ENCODE results near the gene RELA. TPM values are rescaled to one million over a fixed set of nuclear protein-coding genes. Genes with fewer than 3 reads are reported as not detected.

Gene RELA
- total and polyA plus RNA-seq, 2 of the 13 experiments (the other 11 are each of a cell fraction or from before 2014, with no cell fraction given): 21.4 to 40.5 TPM

DNA sequence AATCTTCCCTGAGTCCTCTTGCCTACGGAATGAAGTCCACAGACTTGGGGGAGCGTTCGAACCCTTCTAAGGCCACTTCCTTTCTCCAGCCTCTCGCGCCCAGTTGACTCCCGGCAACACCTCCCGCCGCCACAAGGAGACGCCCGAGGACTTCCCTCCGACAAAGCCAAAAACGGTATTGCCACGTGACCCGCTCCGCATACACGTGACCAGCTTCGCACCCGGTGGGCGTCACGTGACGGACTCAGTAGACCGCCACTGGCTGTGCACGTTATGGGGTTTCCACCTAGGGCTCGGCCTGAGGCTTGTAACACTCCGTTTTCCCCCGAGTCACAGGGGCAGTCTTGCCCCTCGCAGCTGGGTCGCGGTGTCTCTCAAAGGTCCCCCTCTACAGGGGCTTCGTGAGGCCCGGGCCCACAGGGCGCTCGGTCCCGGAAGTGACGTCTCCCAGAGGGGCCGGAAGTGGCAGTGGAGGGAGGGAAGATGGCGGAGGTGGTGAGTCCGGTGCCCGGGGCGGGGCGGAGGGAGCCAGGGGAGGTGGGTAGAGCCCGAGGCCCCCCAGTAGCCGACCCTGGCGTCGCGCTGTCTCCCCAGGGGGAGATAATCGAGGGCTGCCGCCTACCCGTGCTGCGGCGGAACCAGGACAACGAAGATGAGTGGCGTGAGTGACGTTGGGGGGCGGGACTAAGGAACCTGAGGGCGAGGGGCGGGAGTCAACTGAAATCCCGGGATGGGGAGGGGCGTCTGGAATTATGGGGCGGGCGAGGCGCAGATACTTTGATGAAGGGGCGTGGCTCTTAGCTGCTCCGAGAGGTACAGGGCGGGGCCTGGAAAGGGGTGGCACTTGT, 49.3 kb upstream of the RELA start, which contains the start of gene KAT5 (continued):
- TF ChIP-seq ZNF577 (CRISPR knock-in tag; IDR thresholded peaks at IDR 0.05; ENCODE audit: borderline replicate concordance, low read depth) (no peak), ZSCAN22 (CRISPR knock-in tag; IDR thresholded peaks at IDR 0.05) (0 out of 2 replicates have a peak, but pooled peaks have one; percentile 48), KLF11 (CRISPR knock-in tag; IDR thresholded peaks at IDR 0.05) (peak; percentile 94), CBX2 (IDR thresholded peaks at IDR 0.05; ENCODE audit: low read depth, low read length) (no peak), CBX2 (CRISPR knock-in tag; IDR thresholded peaks at IDR 0.05; ENCODE audit: low read depth) (peak; percentile 17; the same call in 1 of the 2 replicates), ELK4 (CRISPR knock-in tag; IDR thresholded peaks at IDR 0.05; ENCODE audit: borderline replicate concordance) (no peak), NCOR1 (IDR thresholded peaks at IDR 0.05; ENCODE audit: borderline replicate concordance, low read length) (peak; percentile 45; the same call in 1 of the 2 replicates), U2AF1 (optimal IDR thresholded peaks at IDR 0.05; ENCODE audit: low read depth, low read length) (peak; percentile 39), HOXA3 (CRISPR knock-in tag; IDR thresholded peaks at IDR 0.05) (peak; percentile 96), HDAC6 (IDR thresholded peaks at IDR 0.05; ENCODE audit: low read depth, low read length) (no peak), ZHX1 (CRISPR knock-in tag; IDR thresholded peaks at IDR 0.05; ENCODE audit: low read depth) (peak; percentile 93)
- TF ChIP-seq, protein P1, sequence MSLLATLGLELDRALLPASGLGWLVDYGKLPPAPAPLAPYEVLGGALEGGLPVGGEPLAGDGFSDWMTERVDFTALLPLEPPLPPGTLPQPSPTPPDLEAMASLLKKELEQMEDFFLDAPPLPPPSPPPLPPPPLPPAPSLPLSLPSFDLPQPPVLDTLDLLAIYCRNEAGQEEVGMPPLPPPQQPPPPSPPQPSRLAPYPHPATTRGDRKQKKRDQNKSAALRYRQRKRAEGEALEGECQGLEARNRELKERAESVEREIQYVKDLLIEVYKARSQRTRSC (CRISPR knock-in tag; IDR thresholded peaks at IDR 0.05; ENCODE audit: low read depth): peak; percentile 19; the same call in 1 of the 2 replicates
- TF ChIP-seq, protein P2, sequence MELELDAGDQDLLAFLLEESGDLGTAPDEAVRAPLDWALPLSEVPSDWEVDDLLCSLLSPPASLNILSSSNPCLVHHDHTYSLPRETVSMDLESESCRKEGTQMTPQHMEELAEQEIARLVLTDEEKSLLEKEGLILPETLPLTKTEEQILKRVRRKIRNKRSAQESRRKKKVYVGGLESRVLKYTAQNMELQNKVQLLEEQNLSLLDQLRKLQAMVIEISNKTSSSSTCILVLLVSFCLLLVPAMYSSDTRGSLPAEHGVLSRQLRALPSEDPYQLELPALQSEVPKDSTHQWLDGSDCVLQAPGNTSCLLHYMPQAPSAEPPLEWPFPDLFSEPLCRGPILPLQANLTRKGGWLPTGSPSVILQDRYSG (CRISPR knock-in tag; IDR thresholded peaks at IDR 0.05): peak; percentile 89; the same call in 1 of the 2 replicates
- TF ChIP-seq, protein P3, sequence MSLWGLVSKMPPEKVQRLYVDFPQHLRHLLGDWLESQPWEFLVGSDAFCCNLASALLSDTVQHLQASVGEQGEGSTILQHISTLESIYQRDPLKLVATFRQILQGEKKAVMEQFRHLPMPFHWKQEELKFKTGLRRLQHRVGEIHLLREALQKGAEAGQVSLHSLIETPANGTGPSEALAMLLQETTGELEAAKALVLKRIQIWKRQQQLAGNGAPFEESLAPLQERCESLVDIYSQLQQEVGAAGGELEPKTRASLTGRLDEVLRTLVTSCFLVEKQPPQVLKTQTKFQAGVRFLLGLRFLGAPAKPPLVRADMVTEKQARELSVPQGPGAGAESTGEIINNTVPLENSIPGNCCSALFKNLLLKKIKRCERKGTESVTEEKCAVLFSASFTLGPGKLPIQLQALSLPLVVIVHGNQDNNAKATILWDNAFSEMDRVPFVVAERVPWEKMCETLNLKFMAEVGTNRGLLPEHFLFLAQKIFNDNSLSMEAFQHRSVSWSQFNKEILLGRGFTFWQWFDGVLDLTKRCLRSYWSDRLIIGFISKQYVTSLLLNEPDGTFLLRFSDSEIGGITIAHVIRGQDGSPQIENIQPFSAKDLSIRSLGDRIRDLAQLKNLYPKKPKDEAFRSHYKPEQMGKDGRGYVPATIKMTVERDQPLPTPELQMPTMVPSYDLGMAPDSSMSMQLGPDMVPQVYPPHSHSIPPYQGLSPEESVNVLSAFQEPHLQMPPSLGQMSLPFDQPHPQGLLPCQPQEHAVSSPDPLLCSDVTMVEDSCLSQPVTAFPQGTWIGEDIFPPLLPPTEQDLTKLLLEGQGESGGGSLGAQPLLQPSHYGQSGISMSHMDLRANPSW (CRISPR knock-in tag; IDR thresholded peaks at IDR 0.05; ENCODE audit: borderline replicate concordance): peak; percentile 64; the same call in 1 of the 2 replicates
- TF ChIP-seq, protein P4, sequence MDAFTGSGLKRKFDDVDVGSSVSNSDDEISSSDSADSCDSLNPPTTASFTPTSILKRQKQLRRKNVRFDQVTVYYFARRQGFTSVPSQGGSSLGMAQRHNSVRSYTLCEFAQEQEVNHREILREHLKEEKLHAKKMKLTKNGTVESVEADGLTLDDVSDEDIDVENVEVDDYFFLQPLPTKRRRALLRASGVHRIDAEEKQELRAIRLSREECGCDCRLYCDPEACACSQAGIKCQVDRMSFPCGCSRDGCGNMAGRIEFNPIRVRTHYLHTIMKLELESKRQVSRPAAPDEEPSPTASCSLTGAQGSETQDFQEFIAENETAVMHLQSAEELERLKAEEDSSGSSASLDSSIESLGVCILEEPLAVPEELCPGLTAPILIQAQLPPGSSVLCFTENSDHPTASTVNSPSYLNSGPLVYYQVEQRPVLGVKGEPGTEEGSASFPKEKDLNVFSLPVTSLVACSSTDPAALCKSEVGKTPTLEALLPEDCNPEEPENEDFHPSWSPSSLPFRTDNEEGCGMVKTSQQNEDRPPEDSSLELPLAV (CRISPR knock-in tag; conservative IDR thresholded peaks at IDR 0.05; ENCODE audit: low read depth): peak; percentile 83; the same call in 1 of the 2 replicates

All from HepG2 (cell line).